ENCODE results near the gene SBF2.

GRCh38 chr11:10122326-10123197, 171.5 kb downstream of the SBF2 start:
- TF ChIP-seq CTCF (IDR thresholded peaks at IDR 0.05; ENCODE audit: insufficient read depth, low read length) (no peak), POLR2AphosphoS5 (IDR thresholded peaks at IDR 0.05; ENCODE audit: low read depth) (no peak), REST (IDR thresholded peaks at IDR 0.05; ENCODE audit: insufficient replicate concordance, low read depth) (no peak), GABPA (IDR thresholded peaks at IDR 0.05; ENCODE audit: low read depth) (no peak), SPI1 (IDR thresholded peaks at IDR 0.05; ENCODE audit: borderline replicate concordance, low read depth) (no peak)
